ENCODE data around the gene CBLN3. TPM values are rescaled to one million over a fixed set of nuclear protein-coding genes. Genes with fewer than 3 reads are reported as not detected.

Gene CBLN3
- total RNA-seq, 1 donor from 2014 or later, result 61.1 TPM

GRCh38 chr14:24395609-24396582, 33.6 kb downstream of the CBLN3 start:
- H3K4me1 Mint-ChIP-seq, result peaks cover 11% of the 10 kb centered on the region
- peaks cover 21% of the 10 kb centered on the region for H3K27me3 Mint-ChIP-seq
- no peak overlapping the region for H3K4me3 Mint-ChIP-seq
- H3K36me3 Mint-ChIP-seq (ENCODE audit: low read depth), result no peaks in the 10 kb centered on the region
- no peak overlapping the region for H3K27ac Mint-ChIP-seq
- ATAC-seq (ENCODE audit: low read depth) (no peak), DNase-seq (no peak)
- CTCF ChIA-PET, result no interaction called here
- TF ChIP-seq, protein P1, sequence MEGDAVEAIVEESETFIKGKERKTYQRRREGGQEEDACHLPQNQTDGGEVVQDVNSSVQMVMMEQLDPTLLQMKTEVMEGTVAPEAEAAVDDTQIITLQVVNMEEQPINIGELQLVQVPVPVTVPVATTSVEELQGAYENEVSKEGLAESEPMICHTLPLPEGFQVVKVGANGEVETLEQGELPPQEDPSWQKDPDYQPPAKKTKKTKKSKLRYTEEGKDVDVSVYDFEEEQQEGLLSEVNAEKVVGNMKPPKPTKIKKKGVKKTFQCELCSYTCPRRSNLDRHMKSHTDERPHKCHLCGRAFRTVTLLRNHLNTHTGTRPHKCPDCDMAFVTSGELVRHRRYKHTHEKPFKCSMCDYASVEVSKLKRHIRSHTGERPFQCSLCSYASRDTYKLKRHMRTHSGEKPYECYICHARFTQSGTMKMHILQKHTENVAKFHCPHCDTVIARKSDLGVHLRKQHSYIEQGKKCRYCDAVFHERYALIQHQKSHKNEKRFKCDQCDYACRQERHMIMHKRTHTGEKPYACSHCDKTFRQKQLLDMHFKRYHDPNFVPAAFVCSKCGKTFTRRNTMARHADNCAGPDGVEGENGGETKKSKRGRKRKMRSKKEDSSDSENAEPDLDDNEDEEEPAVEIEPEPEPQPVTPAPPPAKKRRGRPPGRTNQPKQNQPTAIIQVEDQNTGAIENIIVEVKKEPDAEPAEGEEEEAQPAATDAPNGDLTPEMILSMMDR (IDR thresholded peaks at IDR 0.05), result no peak
- POLR2A ChIA-PET, result interaction anchor here (0.7 to 2.7 kb wide), 2 partner anchors 24 to 34 kb away, joined by 3 to 10 read pairs; partner anchors contain the start of genes CBLN3 and KHNYN
- intact Hi-C loops (cut with micrococcal nuclease), result loop anchor here (5.0 kb wide), 1 partner anchor 36 kb away; no protein-coding TSS in a partner anchor
- H3K9me3 Mint-ChIP-seq, result no peaks in the 10 kb centered on the region

- TF ChIP-seq, protein P1 (IDR thresholded peaks at IDR 0.05), result no peak
- no peak for DNase-seq
- CTCF ChIA-PET, result no interaction called here
- H3K4me3 Mint-ChIP-seq, result no peak overlapping the region
- ATAC-seq (ENCODE audit: low read depth), result no peak
- intact Hi-C loops (cut with micrococcal nuclease), result no loop called here
- H3K36me3 Mint-ChIP-seq (ENCODE audit: low read depth), result no peaks in the 10 kb centered on the region
- POLR2A ChIA-PET, result no interaction called here
- no peak overlapping the region for H3K27ac Mint-ChIP-seq
- H3K27me3 Mint-ChIP-seq, result peaks cover 15% of the 10 kb centered on the region
- H3K9me3 Mint-ChIP-seq, result no peaks in the 10 kb centered on the region
- peaks cover 4% of the 10 kb centered on the region for H3K4me1 Mint-ChIP-seq
Observed at GRCh38 chr14:24394275-24394674, 35.2 kb downstream of the CBLN3 start.

DNA sequence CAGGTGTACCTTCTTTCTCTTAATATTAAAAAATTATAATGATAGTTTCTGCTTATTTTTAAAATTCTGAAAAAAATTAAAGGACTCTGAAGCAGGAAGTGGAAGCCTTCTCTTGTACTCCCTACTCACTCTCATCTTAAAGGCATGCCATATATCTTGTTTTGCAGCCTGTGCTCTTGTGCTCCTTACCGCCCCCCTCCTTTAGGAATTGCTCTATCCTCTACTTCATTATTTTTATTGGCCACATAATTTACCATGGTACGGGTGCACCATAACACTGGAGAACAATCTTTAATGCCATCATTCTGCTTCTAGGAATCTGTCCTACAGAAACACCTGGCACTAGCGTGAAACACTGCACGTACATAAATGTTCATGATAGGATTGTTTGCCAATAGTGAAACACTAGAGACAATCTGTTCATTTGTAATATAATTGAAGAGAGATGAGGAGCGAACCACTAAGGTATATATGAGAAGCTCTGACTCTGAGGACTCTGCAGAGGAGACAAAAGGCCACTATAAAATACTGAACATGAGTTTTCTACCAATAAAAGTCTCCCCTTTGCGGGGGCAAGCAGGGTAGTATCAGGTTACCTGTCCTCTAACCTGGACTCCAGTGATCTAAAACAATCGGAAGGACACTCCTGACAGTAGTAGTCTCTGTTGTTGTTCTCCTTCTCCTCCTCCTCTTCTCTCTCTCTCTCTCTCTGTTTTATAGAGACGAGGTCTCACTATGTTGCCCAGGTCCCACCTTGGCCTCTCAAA, 37.0 kb downstream of the CBLN3 start:
- DNase-seq (no peak), ATAC-seq (ENCODE audit: low read depth) (no peak)
- TF ChIP-seq, protein P1 (IDR thresholded peaks at IDR 0.05), result no peak
- intact Hi-C loops (cut with micrococcal nuclease), result no loop called here
- Mint-ChIP-seq H3K27ac (no peak overlapping the region), H3K36me3 (ENCODE audit: low read depth) (no peaks in the 10 kb centered on the region), H3K27me3 (peaks cover 23% of the 10 kb centered on the region), H3K4me3 (no peak overlapping the region), H3K4me1 (peaks cover under 1% of the 10 kb centered on the region), H3K9me3 (no peaks in the 10 kb centered on the region)
- ChIA-PET POLR2A (no interaction called here), CTCF (no interaction called here)

DNA sequence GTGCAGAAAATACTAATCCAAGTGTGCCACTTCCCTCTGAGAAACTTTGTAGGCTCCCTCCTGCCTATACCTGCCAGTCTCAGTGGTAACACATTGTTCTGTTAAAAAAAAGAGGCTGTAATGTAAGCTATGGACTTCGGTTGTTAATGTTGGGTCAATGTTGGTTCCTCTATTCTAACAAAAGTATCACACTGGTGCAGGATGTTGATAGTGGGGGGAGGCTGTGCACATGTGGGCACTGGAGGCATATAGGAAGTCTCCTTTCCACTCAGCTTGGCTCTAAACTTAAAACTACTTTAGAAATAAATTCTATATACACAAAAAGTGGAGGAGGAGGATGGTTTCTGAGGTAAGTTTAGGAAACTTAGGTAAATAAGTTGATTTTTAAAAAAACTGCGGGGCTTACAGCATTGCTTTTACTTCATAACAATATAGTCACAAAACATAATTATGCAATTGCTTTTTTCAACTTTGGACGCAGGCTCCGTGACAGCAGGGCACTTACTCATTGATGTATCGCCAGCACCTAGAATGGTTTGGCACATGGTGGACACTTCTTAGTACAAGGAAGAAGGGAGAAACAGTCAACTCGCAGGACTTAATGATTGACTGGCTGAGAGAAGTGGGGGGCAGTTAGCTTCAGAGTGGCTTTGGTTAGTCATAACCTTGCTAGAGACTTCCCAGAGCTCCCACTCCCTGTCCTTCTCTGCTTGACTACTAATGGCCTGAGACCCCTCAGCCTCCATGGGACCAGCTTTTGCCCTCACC, 38.6 kb downstream of the CBLN3 start:
- CTCF ChIA-PET, result no interaction called here
- ATAC-seq (ENCODE audit: low read depth) (no peak), DNase-seq (no peak)
- H3K36me3 Mint-ChIP-seq (ENCODE audit: low read depth), result no peaks in the 10 kb centered on the region
- POLR2A ChIA-PET, result no interaction called here
- H3K27me3 Mint-ChIP-seq, result peaks cover 27% of the 10 kb centered on the region
- intact Hi-C loops (cut with micrococcal nuclease), result no loop called here
- TF ChIP-seq, protein P1 (IDR thresholded peaks at IDR 0.05), result no peak
- H3K4me1 Mint-ChIP-seq, result no peaks in the 10 kb centered on the region
- no peak overlapping the region for H3K27ac Mint-ChIP-seq
- no peaks in the 10 kb centered on the region for H3K9me3 Mint-ChIP-seq
- H3K4me3 Mint-ChIP-seq, result no peak overlapping the region
